ENCODE data around the gene NUP210L.

NUP210L gene

GRCh38 chr1:154154534-154155191, at the start of gene NUP210L:
Gene NUP210L (minus strand): TSS chr1:154155073.
- FAIRE-seq = no peak

GRCh38 chr1:154199563-154199879, 44.6 kb upstream of the NUP210L start:
- no peak for FAIRE-seq

- no peak for FAIRE-seq
These were observed 44.1 kb upstream of the NUP210L start for GRCh38 chr1:154198756-154199562.

DNA sequence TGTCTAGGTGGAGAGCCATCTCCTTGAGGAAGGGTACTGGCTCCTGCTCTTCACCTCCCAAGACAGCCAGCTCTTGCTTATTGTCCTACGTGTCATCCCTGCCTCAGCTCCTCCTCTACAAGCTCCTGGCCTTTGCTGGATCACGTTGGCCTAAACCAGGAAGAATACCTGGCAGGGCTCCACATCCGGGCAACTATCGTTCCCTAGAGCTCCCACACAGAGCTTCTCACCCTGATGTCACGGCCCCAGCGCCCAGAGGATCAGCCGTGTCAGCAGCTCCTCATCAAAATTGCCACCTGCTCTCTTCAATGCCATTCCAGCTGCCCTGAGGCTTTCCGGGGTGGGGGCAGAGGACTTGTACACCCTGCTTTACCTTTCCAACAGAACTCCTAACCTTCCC, 38.9 kb upstream of the NUP210L start:
- FAIRE-seq = no peak

- FAIRE-seq = no peak
These were observed 37.6 kb upstream of the NUP210L start for GRCh38 chr1:154192476-154192875.

DNA sequence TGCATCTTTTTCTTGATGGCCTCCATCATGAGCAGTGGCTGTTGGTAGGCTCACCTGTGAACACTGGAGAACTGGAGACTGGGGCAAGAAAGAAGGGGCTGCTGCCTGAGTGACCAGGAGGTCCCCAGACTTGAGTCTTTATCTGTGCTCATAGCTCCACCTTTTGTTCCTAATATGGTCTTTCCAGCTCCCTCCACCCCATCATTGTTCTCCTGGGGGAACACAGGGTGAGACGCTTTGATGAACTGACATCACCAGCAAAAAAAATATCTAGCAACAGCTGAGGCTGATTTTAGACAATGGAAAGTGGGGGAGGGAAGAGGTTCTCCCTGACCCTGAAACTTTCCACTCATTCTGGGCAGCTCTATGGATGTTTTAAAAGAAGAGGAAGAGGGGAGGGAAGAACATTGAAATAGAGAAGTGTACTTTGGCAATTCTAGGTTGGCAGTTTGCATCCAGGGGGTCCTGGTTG, 37.2 kb upstream of the NUP210L start, which contains the start of gene TPM3:
Gene TPM3, minus strand, starts transcription at position 111 of the 472 bp plus-strand sequence. Its CDS starts 82 bp downstream, at position 29.
- no peak for FAIRE-seq

DNA sequence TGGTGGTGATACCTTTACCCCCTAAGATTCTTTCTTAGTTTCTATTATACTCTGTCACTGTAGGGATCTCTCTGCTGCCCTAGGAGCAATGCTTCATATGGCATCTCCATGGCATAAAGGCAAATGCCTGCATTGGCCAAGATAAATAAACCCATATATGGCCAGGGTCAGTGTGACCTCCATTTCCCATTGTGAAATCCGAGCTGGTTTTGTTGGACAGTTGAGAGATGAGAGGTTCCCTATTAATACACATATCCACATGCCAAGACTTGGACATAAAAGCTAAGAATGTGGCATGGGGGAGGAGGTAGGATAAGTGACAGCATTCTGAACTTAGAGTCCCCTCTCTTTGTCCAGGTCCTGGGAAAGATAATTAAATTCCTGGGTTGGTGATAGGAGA, 35.7 kb upstream of the NUP210L start:
- no peak for FAIRE-seq

DNA sequence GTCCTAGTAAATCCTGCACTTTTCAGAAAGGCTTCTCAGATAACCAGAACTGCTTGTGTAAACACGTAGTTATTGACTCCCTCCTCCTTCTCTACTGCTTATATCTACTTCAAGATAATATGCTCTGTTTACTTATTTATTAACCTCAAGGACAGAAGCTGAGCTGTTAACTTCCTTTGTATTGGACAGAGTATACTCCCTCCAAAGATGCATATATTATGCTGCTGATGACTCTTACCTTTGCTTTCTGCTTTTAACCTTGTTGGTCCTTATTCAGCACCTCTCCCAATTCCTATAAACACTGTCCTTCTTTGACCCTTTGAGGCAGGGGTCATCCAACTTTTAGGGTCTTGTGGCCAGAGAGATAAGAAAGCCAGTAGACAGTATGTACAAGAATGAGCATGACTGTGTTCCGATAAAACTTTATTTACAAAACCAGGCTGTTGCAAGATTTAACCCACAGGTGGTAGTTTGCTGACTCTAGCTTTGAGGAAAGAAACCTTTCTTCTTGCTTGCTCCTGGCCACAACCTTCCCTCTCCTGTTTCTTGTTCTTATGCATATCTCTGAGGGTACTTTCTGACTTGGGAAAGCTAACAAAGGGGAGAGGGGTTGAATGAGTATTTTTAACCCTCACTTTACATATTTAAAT, 32.1 kb upstream of the NUP210L start:
- FAIRE-seq = no peak

DNA sequence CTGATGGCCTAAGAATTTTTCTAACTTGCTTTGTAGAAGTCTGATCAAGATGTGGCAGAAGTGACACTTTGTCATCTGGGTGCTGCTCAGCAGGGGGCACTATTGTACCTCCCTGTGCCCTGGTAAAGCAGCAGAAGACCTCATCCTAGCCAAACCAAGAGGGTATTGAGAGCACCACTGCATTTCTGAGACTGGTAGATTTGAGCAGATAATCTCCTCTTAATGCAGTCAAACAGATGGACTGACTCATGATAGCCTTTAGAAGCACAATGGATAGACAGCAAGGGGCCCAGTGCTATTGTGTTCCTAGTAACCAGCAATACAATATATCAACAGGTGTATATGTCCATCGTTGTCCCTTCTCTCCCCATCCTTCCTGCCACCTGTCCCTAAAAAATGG, 31.3 kb upstream of the NUP210L start:
- FAIRE-seq = no peak

DNA sequence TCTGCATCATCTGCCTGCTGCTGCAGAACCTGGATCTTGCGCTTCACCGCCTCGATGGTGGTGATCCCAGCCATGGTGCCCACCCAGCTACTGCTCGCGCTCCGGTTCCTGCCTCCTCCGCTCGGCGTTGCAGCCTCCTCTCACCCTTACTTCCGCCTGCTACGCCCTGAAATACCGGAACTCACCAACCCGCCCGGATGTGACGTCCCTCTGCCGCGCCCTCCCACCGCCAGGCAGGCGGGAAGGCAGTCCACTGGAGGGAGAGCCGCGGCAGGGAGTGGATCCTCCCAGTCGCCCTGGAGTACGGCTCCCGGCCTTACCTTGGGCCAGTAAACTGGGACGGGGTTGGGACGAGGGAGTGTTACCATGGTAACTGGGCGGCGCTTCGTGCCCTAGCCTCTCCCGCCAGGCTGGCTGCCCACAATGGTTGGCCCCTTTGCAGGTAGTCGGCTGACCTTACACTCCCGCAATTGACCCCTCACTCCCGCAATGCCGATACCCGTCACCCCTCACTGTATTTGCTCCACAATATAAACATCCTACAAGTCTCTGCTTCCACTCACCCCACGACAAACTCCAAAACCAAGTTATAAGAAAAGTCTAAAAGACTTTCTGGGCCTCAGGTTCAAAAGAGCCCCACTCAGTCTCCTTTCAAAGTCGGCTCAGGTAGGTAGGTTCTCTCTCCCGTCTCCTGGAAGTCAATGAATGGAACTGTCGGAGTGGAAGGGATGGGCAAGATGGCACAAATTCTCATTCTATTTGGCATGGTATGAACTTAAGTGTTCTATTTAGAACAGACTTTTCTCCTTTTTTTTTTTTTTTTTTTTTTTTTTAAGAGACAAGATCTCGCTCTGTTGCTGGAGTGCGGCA, 28.4 kb upstream of the NUP210L start:
- FAIRE-seq = peak; percentile 95

DNA sequence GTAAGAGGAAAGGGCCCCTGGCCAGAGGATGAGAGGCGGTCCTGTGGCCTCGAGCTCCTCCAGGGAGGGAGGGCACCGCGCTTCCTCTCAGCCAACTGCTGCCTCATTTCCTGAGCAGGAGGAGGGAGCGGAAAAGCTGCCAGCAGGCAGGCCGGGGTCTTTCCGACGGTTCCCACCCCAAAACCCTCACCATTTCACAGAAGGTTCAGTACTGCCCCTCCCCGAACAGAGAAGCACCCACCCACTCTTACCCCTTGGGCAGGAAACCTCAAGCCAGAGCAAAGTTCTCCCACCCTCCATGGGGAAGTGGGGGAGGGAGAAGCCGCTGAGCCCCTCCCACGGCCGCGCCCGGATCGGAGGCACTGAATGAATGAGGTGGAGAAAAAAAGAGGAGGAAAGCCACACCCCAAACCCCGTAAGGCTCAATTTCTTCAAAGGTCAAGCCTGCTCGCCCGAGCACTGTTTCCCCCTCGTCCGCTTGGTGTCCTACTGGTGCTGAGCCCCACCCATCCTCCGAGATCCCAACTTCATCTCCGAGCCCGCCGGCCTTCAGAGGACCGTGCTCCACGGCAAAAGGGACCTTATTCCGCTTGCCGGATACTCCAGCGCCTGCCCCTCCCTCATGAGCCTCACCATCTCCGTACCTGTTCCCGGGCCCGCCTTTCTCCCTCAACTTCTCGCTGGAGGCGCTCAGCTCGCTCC, 27.6 kb upstream of the NUP210L start:
- FAIRE-seq = no peak

DNA sequence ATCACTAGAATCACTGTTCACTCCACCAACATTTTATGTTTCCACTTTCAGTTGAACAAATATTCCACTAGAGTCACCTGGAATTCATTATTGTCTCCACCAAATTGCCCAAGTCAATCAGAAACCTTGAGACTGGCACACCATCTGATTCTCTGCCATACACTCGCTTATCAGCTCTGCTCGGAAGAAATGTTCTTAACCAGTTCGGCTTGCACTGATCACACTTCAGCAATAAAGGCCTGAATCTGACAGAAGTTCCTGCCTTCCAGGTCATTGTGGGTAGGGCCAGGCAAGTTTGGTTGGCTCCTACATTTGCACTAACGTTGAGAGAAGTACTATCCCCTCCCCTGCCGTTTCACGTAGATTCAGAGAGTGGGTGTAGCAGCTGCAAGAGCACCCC, 27.1 kb upstream of the NUP210L start:
- no peak for FAIRE-seq

DNA sequence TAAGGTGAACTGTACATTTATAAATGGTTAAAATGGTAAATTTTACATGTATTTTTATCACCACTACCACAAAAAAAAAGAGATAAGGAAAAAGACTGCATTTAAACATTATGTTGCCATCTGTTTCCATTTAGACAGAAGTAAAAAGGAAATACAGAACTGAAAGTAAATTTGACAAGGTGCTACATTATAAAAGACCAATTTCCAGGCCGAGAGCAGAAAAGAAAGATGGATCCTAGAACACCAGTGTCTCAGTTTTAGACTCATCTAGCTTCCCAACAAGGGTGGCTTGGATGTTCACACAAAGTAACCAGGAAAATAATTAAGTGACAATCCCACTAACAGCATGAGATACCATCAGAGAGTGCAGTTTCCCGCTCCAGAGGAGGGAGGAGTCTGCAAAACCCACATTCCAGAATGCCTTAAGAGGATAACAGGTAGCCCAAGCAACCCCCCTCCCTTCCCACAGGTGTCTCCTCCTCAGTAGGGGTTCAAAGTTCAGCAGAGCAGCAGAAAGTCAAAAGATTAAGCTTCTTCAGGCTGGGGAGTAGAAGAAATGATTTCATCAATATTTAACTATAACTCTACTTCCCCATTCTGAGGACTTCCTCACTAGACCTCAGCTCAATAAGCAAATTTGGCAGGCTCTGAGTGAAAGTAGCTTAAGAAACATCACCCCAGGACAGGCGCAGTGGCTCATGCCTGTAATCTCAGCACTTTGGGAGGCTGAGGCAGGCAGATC, 25.2 kb upstream of the NUP210L start:
- FAIRE-seq = no peak

- FAIRE-seq = no peak
These were observed 24.3 kb upstream of the NUP210L start for GRCh38 chr1:154178911-154179811.

DNA sequence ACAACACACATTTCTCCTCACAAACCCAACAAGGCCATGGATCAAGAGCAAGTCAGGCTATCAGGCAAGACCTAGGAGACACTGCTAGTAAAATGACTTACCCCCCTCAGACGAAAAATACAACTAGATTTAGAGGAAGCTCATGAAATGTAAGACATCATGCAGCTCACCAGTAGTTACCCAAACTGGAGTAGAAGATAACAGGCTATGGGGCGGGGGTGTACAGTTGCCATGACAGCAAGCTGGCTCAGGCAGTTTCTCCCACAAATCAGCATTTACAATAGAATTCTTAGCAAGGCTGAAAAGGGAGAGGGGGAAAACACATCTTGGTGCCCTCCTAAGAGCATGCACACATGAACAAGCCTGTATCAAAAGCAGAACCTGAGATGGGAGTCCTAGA, 23.1 kb upstream of the NUP210L start:
- no peak for FAIRE-seq

- FAIRE-seq = no peak
These were observed 21.5 kb upstream of the NUP210L start for GRCh38 chr1:154176337-154176736.

DNA sequence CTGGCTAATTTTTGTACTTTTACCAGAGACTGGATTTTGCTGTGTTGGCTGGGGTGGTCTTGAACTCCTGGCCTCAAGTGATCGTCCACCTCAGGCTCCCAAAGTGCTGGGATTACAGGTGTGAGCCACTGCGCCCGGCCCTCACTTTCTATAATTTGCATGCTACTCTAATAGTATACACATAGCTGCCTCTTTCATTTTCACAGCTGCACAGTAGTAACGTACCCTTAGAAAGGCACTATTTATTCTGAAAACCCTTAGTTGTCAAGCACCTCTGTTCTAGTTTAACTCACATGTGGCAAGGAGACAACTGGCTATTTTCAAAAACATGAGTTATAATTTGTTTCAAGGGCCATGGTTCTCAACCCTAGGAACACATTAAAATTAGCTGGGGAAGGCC, 19.8 kb upstream of the NUP210L start:
- FAIRE-seq = no peak

GRCh38 chr1:154171880-154172279, 17.0 kb upstream of the NUP210L start:
- no peak for FAIRE-seq

DNA sequence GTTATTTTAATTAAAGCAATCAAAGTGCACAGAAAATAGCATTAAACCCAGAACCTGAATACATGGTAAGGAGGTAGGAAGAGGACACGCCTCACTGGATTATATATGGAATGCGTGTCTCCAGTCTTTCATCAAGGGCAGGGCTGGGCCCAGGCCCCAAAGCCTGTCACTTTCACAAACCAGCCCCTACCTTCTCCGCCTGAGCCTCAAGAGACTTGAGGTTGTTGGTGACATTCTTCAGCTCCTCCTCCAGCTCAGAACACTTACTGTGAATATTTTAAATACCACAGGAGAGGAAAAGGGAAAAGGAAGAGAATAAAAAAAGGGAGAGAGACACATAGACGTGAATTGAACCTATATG, 16.3 kb upstream of the NUP210L start:
- FAIRE-seq = no peak

- FAIRE-seq = no peak
These were observed 15.8 kb upstream of the NUP210L start for GRCh38 chr1:154170547-154171222.

All from A204.1 (cell line).